ENCODE data around the gene MARCOL.

Gene MARCOL

DNA sequence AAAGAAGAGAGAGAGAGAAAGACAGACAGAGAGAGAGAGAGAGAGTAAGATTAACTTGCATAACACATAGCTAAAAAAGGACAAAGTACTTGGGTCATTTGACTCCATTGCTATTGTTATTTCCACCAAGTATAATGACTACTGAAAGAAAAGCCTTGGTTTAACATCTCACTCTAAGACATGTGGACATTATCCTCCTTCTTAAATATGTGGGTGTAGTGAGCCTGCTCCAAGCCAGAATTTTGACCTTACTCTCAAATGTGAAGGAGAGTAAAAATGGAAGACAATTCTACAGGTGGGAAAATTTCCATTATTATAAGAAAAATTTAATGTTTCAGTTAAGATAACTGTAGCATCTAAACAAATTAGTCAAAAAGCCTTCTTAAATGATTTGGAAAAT lies 8.5 kb upstream of the MARCOL start:
- TF ChIP-seq, protein P1, sequence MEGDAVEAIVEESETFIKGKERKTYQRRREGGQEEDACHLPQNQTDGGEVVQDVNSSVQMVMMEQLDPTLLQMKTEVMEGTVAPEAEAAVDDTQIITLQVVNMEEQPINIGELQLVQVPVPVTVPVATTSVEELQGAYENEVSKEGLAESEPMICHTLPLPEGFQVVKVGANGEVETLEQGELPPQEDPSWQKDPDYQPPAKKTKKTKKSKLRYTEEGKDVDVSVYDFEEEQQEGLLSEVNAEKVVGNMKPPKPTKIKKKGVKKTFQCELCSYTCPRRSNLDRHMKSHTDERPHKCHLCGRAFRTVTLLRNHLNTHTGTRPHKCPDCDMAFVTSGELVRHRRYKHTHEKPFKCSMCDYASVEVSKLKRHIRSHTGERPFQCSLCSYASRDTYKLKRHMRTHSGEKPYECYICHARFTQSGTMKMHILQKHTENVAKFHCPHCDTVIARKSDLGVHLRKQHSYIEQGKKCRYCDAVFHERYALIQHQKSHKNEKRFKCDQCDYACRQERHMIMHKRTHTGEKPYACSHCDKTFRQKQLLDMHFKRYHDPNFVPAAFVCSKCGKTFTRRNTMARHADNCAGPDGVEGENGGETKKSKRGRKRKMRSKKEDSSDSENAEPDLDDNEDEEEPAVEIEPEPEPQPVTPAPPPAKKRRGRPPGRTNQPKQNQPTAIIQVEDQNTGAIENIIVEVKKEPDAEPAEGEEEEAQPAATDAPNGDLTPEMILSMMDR (IDR thresholded peaks at IDR 0.05) = no peak

DNA sequence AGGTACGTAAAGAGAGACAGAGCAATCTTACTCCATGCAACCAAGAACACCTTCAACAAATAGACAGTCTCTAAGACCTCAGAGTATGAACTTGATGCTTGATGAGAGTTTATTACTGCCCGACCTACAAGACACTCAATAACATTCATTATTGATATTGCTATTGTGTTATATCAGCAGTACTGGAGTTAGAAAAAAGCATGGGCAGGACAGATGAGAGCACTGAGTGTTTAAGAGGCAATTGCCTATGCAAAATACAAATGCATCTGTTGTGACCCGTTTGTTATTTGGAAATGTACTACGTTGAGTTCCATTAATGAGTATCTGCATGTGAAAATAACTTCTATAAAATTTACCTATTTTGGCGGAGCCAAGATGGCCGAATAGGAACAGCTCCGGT lies 8.1 kb upstream of the MARCOL start:
- TF ChIP-seq, protein P1 (IDR thresholded peaks at IDR 0.05) = no peak

DNA sequence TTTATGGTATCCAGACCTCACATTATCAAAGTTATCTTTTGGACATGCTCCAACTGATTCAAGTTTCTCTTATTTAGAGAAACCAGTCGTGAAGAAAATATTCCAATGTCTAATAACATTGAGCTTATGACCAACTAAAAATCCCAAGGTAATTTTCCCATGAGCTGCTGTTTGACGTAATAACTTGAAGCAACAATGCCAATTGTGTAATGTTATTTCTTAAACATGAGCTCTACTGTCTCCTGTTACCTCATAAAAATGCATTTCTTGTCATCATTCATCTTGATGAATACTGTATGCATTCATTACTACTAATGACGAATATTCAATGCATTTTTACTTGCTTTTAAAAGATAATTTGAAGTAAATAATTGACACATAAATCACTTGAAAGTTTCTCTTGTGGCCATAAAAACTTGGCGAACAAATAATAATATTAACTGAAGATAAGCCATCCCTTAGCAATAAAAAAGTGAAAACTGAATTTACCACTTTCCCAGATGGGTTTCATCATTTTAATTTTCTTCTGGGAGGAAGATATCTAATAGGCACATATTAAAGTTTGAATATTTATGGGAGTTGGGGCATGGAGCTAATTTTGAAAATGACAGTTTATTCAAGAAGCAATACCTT lies 424 bp upstream of the MARCOL start:
- TF ChIP-seq, protein P1 (IDR thresholded peaks at IDR 0.05) = no peak

DNA sequence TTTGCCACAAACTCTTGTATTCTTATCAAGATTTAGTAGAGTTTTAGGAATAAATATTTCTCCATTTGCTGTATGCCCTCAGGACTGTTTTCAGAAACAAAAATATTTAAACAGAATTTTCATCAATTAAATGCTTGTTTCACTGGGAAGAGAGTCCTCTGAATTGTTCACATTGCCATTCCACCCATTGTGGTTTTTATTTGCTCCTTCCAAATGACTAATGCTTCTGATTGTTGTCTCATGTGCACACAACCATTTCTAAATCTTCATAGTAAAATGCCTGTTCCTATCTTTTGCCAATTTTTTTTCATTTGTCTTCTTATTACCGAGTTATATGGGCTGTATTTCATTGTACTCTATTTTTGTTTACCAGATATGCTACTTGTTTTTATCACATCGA lies 10.6 kb downstream of the MARCOL start:
- TF ChIP-seq, protein P1 (IDR thresholded peaks at IDR 0.05) = no peak

DNA sequence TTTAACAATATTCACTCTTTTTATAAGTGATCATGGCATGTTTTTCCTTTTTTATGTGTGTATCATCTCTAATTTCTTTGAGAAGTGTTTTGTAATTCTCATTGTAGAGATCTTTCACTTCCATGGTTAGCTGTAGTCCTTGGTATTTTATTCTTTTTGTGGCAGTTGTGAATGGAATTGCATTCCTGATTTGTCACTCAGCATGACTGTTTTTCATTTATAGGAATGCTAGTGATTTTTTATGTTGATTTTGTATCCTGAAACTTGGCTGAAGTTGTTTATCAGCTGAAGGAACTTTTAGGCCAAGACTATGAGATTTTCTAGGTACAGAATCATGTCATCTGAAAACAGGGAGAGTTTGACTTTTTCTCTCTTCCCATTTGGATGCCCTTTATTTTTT lies 17.1 kb downstream of the MARCOL start:
- TF ChIP-seq, protein P1 (IDR thresholded peaks at IDR 0.05) = no peak

DNA sequence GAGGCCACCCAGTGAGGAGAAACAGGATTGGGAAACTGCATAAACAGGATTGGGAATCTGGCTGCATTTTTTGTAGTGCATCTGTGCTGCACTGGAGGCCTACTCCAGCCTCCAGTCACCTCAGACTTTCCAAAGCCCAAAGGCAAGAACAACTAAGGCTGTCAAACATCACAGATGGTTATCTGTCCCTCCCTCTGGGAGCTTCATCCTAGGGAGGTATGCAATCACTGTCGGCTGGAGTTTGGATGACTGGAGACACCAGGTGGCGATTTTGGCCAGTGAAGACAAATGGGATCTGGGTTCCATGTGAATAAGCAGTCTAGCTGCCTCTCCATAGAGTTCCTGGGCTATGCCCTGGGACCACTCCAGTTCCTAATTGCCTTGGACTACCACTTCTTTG lies 21.0 kb downstream of the MARCOL start:
- TF ChIP-seq, protein P1 (IDR thresholded peaks at IDR 0.05) = no peak

DNA sequence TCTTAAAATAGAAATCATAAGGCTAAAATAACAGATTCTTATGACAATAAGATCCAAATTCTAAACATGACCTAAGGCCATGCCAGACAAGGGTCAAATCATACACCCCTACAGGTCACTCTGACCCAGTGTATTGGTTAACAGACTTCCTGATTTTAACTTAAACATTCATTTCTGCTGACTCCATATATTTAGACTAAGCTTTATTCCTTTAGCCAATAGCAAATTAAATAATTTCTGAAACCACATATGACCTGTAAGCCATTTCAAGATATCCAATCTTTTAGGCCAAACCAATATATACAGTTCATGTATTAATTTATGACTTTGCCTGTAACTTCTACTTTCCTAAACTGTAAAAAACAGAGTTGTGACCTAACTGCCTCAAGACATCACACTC lies 22.9 kb downstream of the MARCOL start:
- TF ChIP-seq, protein P1 (IDR thresholded peaks at IDR 0.05) = no peak

DNA sequence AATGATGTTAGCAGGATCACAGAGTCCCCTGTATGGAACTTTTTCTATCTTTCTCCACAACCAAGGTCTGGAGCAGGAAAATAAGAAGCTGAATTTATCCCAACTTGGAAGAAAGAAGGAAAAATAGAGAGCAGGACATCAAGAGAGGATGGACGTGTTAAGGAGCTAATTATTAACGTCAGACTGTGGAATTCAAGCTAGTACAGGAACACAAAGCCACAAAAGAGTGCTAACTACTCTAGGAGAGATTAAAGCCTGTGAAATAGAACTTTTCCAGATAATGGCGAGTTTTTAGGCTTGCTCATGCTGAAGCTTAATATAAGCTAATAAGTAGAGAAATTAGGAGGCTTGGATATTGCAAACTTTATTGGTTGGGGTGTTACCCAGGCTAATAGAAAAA lies 29.6 kb downstream of the MARCOL start:
- TF ChIP-seq, protein P1 (IDR thresholded peaks at IDR 0.05) = no peak

All from LNCAP (cell line).